Nephron (organoid): ENCODE data around the gene CD3E.

Experiments used
- H3K27ac Mint-ChIP-seq, 3 experiments: 2 replicates each; pipeline ENCODE4 v1.8.0; 2020; ENCODE audit warnings: mixed read lengths in 3 of 3, mild to moderate bottlenecking in 2 of 3, moderate library complexity in 1 of 3
- H3K27me3 Mint-ChIP-seq: 2 replicates; pipeline ENCODE4 v1.8.0; 2021; ENCODE audit warnings: low read depth, mild to moderate bottlenecking, moderate library complexity, mixed read lengths
- H3K36me3 Mint-ChIP-seq: 2 replicates; pipeline ENCODE4 v1.8.0; 2020; ENCODE audit warnings: low read depth, mixed read lengths
- H3K4me1 Mint-ChIP-seq: 2 replicates; pipeline ENCODE4 v1.8.0; 2020; ENCODE audit warnings: mixed read lengths
- H3K4me3 Mint-ChIP-seq, 3 experiments: 2 replicates each; pipeline ENCODE4 v1.8.0; 2020; ENCODE audit warnings: mild to moderate bottlenecking in 3 of 3, mixed read lengths in 3 of 3, moderate library complexity in 2 of 3
- H3K9me3 Mint-ChIP-seq: 2 replicates; pipeline ENCODE4 v1.8.0; 2020; ENCODE audit warnings: mixed read lengths
- CTCF ChIP-seq, 3 experiments: fragments of 200-600 bp; sonication (generic); IDR thresholded peaks; one replicate each; pipeline ENCODE4 v1.5.0; 2021; ENCODE audit warnings: antibody characterized with exemption in 3 of 3; ENCODE audit not compliant: unreplicated experiment in 3 of 3

CD3E gene

GRCh38 chr11:118263695-118264568 lies 40.6 kb upstream of the CD3E start, which contains the start of gene MPZL2:
MPZL2 (minus strand) TSS chr11:118264297; CDS start chr11:118264153, 144 bp downstream.
- Mint-ChIP-seq H3K27ac (peak within 1 kb of the TSS; percentile 76 to 89 (median 85)), H3K4me3 (peak within 1 kb of the TSS; percentile 70 to 83 (median 74))
- no peak for TF ChIP-seq CTCF (IDR thresholded peaks at IDR 0.05; ENCODE audit: unreplicated experiment in 3 of 3)

GRCh38 chr11:118264569-118265465 lies 39.7 kb upstream of the CD3E start:
- peak overlapping the region; percentile 76 to 89 (median 85) for H3K27ac Mint-ChIP-seq
- H3K36me3 Mint-ChIP-seq: no peaks in the 10 kb centered on the region
- peaks cover 83% of the 10 kb centered on the region for H3K27me3 Mint-ChIP-seq
- H3K9me3 Mint-ChIP-seq: no peaks in the 10 kb centered on the region
- TF ChIP-seq CTCF (IDR thresholded peaks at IDR 0.05; ENCODE audit: unreplicated experiment in 3 of 3): no peak
- peaks cover 16% of the 10 kb centered on the region for H3K4me1 Mint-ChIP-seq
- H3K4me3 Mint-ChIP-seq: peak overlapping the region; percentile 70 to 83 (median 74)

More at GRCh38 chr11:118263695-118264568, 40.6 kb upstream of the CD3E start, which contains the start of gene MPZL2:
- peaks cover 83% of the 10 kb centered on the region for H3K27me3 Mint-ChIP-seq
- H3K36me3 Mint-ChIP-seq: no peaks in the 10 kb centered on the region
- no peaks in the 10 kb centered on the region for H3K9me3 Mint-ChIP-seq
- H3K4me1 Mint-ChIP-seq: peaks cover 16% of the 10 kb centered on the region

GRCh38 chr11:118265954-118266353 lies 38.6 kb upstream of the CD3E start:
- Mint-ChIP-seq H3K36me3 (no peaks in the 10 kb centered on the region), H3K27ac (peak overlapping the region; percentile 76 to 89 (median 85)), H3K27me3 (peaks cover 85% of the 10 kb centered on the region), H3K4me1 (peaks cover 16% of the 10 kb centered on the region), H3K4me3 (no peak overlapping the region), H3K9me3 (no peaks in the 10 kb centered on the region)
- TF ChIP-seq CTCF (IDR thresholded peaks at IDR 0.05; ENCODE audit: unreplicated experiment in 3 of 3): no peak

GRCh38 chr11:118267486-118267885 lies 37.0 kb upstream of the CD3E start:
- H3K9me3 Mint-ChIP-seq: no peaks in the 10 kb centered on the region
- H3K4me3 Mint-ChIP-seq: no peak overlapping the region
- peak overlapping the region in 1 of 3 experiments; percentile 49 for H3K27ac Mint-ChIP-seq
- peaks cover 83% of the 10 kb centered on the region for H3K27me3 Mint-ChIP-seq
- H3K36me3 Mint-ChIP-seq: no peaks in the 10 kb centered on the region
- peaks cover 16% of the 10 kb centered on the region for H3K4me1 Mint-ChIP-seq
- TF ChIP-seq CTCF (IDR thresholded peaks at IDR 0.05; ENCODE audit: unreplicated experiment in 3 of 3): no peak

GRCh38 chr11:118272001-118272400 lies 32.5 kb upstream of the CD3E start:
- H3K27me3 Mint-ChIP-seq: peaks cover 79% of the 10 kb centered on the region
- H3K4me1 Mint-ChIP-seq: peaks cover 5% of the 10 kb centered on the region
- H3K9me3 Mint-ChIP-seq: no peaks in the 10 kb centered on the region
- H3K27ac Mint-ChIP-seq: no peak overlapping the region
- H3K36me3 Mint-ChIP-seq: no peaks in the 10 kb centered on the region
- H3K4me3 Mint-ChIP-seq: no peak overlapping the region
- no peak for TF ChIP-seq CTCF (IDR thresholded peaks at IDR 0.05; ENCODE audit: unreplicated experiment in 3 of 3)
